Measurements from ENCODE around the gene SNRNP35.
"Not testable (repeated sequence)": the region's sequence is repeated elsewhere in the genome, so short reads cannot be mapped to it uniquely, and the experiment has no call there.

Gene SNRNP35

GRCh38 chr12:123457980-123458779 is at the start of gene SNRNP35:
SNRNP35 (plus strand) TSS chr12:123458139; CDS start chr12:123465541, 7,402 bp downstream.
- DNase-seq (ENCODE audit: low spot score), result peak; percentile 89

GRCh38 chr12:123408619-123409018 is 49.3 kb upstream of the SNRNP35 start:
- DNase-seq (ENCODE audit: low spot score), result not testable (repeated sequence)

GRCh38 chr12:123409284-123410040 is 48.5 kb upstream of the SNRNP35 start:
- DNase-seq (ENCODE audit: low spot score), result not testable (repeated sequence)

- no peak for DNase-seq (ENCODE audit: low spot score)
Observed at GRCh38 chr12:123410041-123410412, 47.9 kb upstream of the SNRNP35 start.

GRCh38 chr12:123421314-123421713 is 36.6 kb upstream of the SNRNP35 start:
- no peak for DNase-seq (ENCODE audit: low spot score)

- DNase-seq (ENCODE audit: low spot score), result peak; percentile 56
Observed at GRCh38 chr12:123427036-123427769, 30.7 kb upstream of the SNRNP35 start.

GRCh38 chr12:123428591-123428990 is 29.3 kb upstream of the SNRNP35 start:
- no peak for DNase-seq (ENCODE audit: low spot score)

GRCh38 chr12:123429101-123429500 is 28.8 kb upstream of the SNRNP35 start:
- not testable (repeated sequence) for DNase-seq (ENCODE audit: low spot score)

- peak; percentile 44 for DNase-seq (ENCODE audit: low spot score)
Observed at GRCh38 chr12:123431951-123432817, 25.8 kb upstream of the SNRNP35 start.

GRCh38 chr12:123433615-123434014 is 24.3 kb upstream of the SNRNP35 start:
- DNase-seq (ENCODE audit: low spot score), result no peak

- no peak for DNase-seq (ENCODE audit: low spot score)
Observed at GRCh38 chr12:123435636-123436016, 22.3 kb upstream of the SNRNP35 start.

GRCh38 chr12:123436017-123436964 is 21.6 kb upstream of the SNRNP35 start, which contains the start of gene RILPL2:
RILPL2 (minus strand) TSS chr12:123436684; CDS start chr12:123436420, 264 bp downstream.
- DNase-seq (ENCODE audit: low spot score), result peak; percentile 89

GRCh38 chr12:123441523-123442164 is 16.3 kb upstream of the SNRNP35 start:
- DNase-seq (ENCODE audit: low spot score), result no peak

GRCh38 chr12:123442774-123443173 is 15.2 kb upstream of the SNRNP35 start:
- no peak for DNase-seq (ENCODE audit: low spot score)

GRCh38 chr12:123444092-123445026 is 13.6 kb upstream of the SNRNP35 start:
- no peak for DNase-seq (ENCODE audit: low spot score)

- DNase-seq (ENCODE audit: low spot score), result no peak
Observed at GRCh38 chr12:123445388-123446332, 12.3 kb upstream of the SNRNP35 start.

GRCh38 chr12:123446333-123446713 is 11.6 kb upstream of the SNRNP35 start:
- no peak for DNase-seq (ENCODE audit: low spot score)
